Panc1 (cell line): ENCODE data around the gene ZHX3. TPM values are rescaled to one million over a fixed set of nuclear protein-coding genes. Genes with fewer than 3 reads are reported as not detected.

ENCODE experiments used
- ATAC-seq: fragments of 200-7000 bp; cut with Tn5 transposase; 2 replicates; pipeline ENCODE4 v1.9.1; 2020; ENCODE audit warnings: mild to moderate bottlenecking, moderate library complexity
- BruUV-seq: library from RNA; stranded (reverse); fragments of 400-500 nt; replicated peaks from 2 replicates; lab custom pipeline; 2021; lab: Mats Ljungman, UMichigan
- CTCF ChIA-PET: fragments of 300-600 bp; sonication (Branson Sonifier 250); formaldehyde crosslinking; loops from one replicate; lab custom pipeline; 2022; ENCODE audit warnings: antibody characterized with exemption; lab: Charles Lee
- POLR2A ChIA-PET: fragments of 300-600 bp; sonication (Branson Sonifier 250); formaldehyde crosslinking; loops from one replicate; lab custom pipeline; 2022; ENCODE audit warnings: antibody characterized with exemption; lab: Charles Lee
- DNase-seq: peaks from one replicate; pipeline ENCODE4 v3.0.0-alpha.2; 2010; ENCODE audit warnings: low read depth, low spot score
- H3K27ac ChIP-seq: 2 replicates; pipeline ENCODE4 v1.5.1; 2011; ENCODE audit warnings: mild to moderate bottlenecking, low read length, inconsistent platforms
- H3K27me3 ChIP-seq: fragments of 200-500 bp; sonication (Bioruptor generic); 2 replicates; pipeline ENCODE4 v1.6.0; 2014; ENCODE audit warnings: low read length, inconsistent platforms; ENCODE audit not compliant: control insufficient read depth, insufficient read depth
- H3K36me3 ChIP-seq: fragments of 200-500 bp; sonication (Bioruptor generic); 2 replicates; pipeline ENCODE4 v1.5.1; 2014; ENCODE audit warnings: inconsistent platforms, mild to moderate bottlenecking, low read length, moderate library complexity; ENCODE audit not compliant: control insufficient read depth, insufficient read depth
- H3K4me1 ChIP-seq: 2 replicates; pipeline ENCODE4 v1.5.1; 2011; ENCODE audit warnings: inconsistent platforms, mild to moderate bottlenecking, low read length, moderate library complexity; ENCODE audit not compliant: control insufficient read depth, insufficient read depth
- H3K4me3 ChIP-seq, 2 experiments: 2 replicates each; pipeline ENCODE4 v1.5.1; 2011 to 2012; ENCODE audit warnings: low read depth in 2 of 2, low read length in 2 of 2, mild to moderate bottlenecking in 2 of 2, inconsistent platforms in 1 of 2, moderate library complexity in 1 of 2
- H3K9me3 ChIP-seq: fragments of 200-500 bp; sonication (Bioruptor generic); 2 replicates; pipeline ENCODE4 v1.5.1; 2014; ENCODE audit warnings: low read depth, mild to moderate bottlenecking, inconsistent platforms, low read length, moderate library complexity; ENCODE audit not compliant: control insufficient read depth, insufficient read depth
- CTCF ChIP-seq: fragments of 450-650 bp; IDR thresholded peaks from 2 replicates; pipeline ENCODE4 v1.5.1; 2017; ENCODE audit warnings: mild to moderate bottlenecking
- POLR2AphosphoS5 ChIP-seq: IDR thresholded peaks from 2 replicates; pipeline ENCODE4 v1.6.1; 2012; ENCODE audit warnings: mild to moderate bottlenecking, low read depth, low read length, moderate library complexity
- SIN3A ChIP-seq: IDR thresholded peaks from 2 replicates; pipeline ENCODE4 v1.6.1; 2012; ENCODE audit warnings: low read depth, mild to moderate bottlenecking, low read length, moderate library complexity, borderline replicate concordance; ENCODE audit not compliant: insufficient read depth
- in situ Hi-C: cut with HindIII; loops from 2 replicates; pipeline ENCODE4 v1.10.0; 2016; ENCODE audit warnings: low sequenced_read_pairs, low pct_unique_long_range_greater_than_20kb
- intact Hi-C: fragments of 100-400 bp; cut with micrococcal nuclease; formaldehyde crosslinking; loops from one replicate; pipeline ENCODE4 v1.10.0; 2022; ENCODE audit not compliant: unreplicated experiment
- total RNA-seq: library from RNA; stranded (reverse); gene quantifications from one replicate; pipeline ENCODE4 v1.2.1, GENCODE V29; 2021; ENCODE audit not compliant: unreplicated experiment
- TF ChIP-seq, protein P1 (sequence below), 2 experiments: IDR thresholded peaks; 2 replicates each; pipeline ENCODE4 v1.6.1; 2011 to 2012; ENCODE audit warnings: low read depth in 2 of 2, control low read depth in 1 of 2, low read length in 1 of 2, mild to moderate bottlenecking in 1 of 2, moderate library complexity in 1 of 2; ENCODE audit not compliant: insufficient read depth in 1 of 2

Gene ZHX3
- total RNA-seq, 1 experiment from 2014 or later, result 19.8 TPM

DNA sequence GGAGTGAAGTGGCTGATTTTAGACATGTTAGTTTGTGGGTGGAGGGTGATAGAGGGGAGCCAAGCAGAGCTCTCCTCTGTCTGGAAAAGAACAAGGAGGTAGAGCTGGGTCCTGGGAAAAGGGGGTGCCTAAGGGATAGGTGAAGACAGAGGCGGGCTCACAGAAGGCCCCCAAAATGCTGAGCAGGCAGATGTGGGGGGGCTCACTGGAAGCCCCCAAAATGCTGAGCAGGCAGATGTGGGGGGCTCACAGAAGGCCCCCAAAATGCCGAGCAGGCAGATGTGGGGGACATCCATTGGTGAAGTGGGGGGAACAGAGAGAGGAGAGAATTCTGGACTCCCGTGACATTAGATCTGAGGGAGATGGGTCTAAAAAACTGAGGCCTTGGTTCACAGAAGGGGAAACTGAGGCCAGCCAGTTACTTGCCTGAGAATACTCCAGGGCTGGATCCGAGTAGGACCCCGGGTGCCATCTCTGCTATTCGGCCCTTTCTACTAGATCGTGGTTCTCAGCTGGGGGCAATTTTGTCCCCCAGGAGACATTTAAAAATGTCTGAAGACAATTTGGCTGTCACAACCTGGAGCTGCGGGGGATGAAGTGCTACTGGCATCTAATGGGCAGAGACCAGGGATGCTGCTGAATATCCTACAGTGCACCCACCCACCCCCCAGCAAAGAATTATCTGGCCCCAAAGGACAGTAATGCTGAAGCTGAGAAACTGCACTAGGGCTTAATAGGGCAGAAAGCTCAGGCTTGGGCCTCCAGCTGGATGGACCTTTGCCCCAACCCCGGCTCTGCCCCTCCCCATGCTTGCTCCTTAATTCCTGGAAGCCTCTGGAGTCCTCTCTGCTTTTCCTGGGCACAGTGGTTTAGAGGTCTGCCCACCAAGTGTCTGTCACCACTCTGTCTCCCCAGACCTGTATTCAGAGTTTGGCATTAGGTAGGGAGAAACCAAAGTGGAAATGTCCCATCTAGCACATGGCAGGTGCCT is 25.2 kb upstream of the ZHX3 start:
- H3K36me3 ChIP-seq, result no peaks in the 10 kb centered on the region
- peaks cover 3% of the 10 kb centered on the region; the same call in 1 of the 2 replicates for H3K4me1 ChIP-seq
- TF ChIP-seq CTCF, result no peak
- TF ChIP-seq POLR2AphosphoS5, result no peak
- TF ChIP-seq, protein P1, sequence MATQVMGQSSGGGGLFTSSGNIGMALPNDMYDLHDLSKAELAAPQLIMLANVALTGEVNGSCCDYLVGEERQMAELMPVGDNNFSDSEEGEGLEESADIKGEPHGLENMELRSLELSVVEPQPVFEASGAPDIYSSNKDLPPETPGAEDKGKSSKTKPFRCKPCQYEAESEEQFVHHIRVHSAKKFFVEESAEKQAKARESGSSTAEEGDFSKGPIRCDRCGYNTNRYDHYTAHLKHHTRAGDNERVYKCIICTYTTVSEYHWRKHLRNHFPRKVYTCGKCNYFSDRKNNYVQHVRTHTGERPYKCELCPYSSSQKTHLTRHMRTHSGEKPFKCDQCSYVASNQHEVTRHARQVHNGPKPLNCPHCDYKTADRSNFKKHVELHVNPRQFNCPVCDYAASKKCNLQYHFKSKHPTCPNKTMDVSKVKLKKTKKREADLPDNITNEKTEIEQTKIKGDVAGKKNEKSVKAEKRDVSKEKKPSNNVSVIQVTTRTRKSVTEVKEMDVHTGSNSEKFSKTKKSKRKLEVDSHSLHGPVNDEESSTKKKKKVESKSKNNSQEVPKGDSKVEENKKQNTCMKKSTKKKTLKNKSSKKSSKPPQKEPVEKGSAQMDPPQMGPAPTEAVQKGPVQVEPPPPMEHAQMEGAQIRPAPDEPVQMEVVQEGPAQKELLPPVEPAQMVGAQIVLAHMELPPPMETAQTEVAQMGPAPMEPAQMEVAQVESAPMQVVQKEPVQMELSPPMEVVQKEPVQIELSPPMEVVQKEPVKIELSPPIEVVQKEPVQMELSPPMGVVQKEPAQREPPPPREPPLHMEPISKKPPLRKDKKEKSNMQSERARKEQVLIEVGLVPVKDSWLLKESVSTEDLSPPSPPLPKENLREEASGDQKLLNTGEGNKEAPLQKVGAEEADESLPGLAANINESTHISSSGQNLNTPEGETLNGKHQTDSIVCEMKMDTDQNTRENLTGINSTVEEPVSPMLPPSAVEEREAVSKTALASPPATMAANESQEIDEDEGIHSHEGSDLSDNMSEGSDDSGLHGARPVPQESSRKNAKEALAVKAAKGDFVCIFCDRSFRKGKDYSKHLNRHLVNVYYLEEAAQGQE (IDR thresholded peaks at IDR 0.05; ENCODE audit: insufficient read depth in 1 of 2, low read depth in 2 of 2, low read length in 1 of 2), result no peak
- H3K4me3 ChIP-seq, result no peak overlapping the region
- H3K27ac ChIP-seq, result no peak overlapping the region
- intact Hi-C loops (no loop called here), in situ Hi-C loops (no loop called here)
- H3K27me3 ChIP-seq, result no peaks in the 10 kb centered on the region
- H3K9me3 ChIP-seq, result no peaks in the 10 kb centered on the region
- BruUV-seq, result TSS peak; percentile 81
- CTCF ChIA-PET, result interaction anchor here (0.6 to 3.5 kb wide), 2 partner anchors 170 to 334 kb away, joined by 6 to 24 read pairs; no protein-coding TSS in a partner anchor
- POLR2A ChIA-PET, result no interaction called here
- ATAC-seq, result no peak
- no peak for DNase-seq

DNA sequence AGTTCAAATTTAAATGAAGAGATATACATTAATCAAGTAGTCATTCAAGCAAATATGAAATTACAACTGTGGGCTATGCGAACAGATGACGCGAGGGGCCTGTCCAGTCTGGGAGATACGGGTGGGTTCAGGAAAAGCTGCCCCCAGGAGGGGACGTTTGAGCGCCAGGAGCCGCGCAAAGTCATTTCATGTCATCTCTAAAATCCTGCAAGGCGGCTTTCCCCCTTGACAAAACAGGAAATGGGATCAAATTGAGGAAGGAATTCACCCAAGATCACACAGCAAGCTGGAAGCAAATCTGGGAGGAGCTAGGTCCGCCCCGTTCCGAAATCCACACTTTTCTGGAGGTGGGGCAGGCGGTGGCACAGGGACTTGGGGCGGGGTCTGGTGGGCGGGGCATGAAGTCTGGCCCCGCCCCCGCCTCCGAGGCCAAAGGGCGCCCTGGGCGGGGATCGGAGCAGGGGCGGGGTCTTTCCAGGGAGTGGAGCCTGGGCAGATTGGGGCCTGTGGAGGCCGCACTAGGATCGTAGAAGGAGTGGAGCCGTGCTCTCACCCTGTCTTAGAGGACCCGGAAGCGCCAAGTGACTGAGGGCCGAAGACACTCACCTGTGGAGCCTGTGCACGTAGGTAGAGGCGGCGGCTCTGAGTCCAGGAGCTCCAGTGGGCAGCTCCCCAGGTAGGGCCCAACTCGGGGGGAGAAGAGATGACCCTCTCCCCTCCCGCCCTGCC is 23.0 kb upstream of the ZHX3 start, which contains the start of gene LPIN3:
Gene LPIN3 (plus strand): TSS at position 495 of the 729 bp plus-strand sequence. CDS start 4,983 bp downstream, outside the sequence.
- ChIA-PET CTCF (interaction anchor here (0.6 to 3.5 kb wide), 9 partner anchors 17 to 206 kb away, joined by 3 to 40 read pairs (median 5); no protein-coding TSS in a partner anchor), POLR2A (interaction anchor here (0.6 kb wide), 1 partner anchor 202 kb away, joined by 6 read pairs; no protein-coding TSS in a partner anchor)
- no peaks in the 10 kb centered on the region for H3K9me3 ChIP-seq
- no peak for DNase-seq
- no TSS peak for BruUV-seq
- no peaks in the 10 kb centered on the region for H3K36me3 ChIP-seq
- peak within 1 kb of the TSS; percentile 52 to 86 for H3K4me3 ChIP-seq
- ATAC-seq, result peak; percentile 92
- no peaks in the 10 kb centered on the region for H3K27me3 ChIP-seq
- TF ChIP-seq, protein P1 (IDR thresholded peaks at IDR 0.05; ENCODE audit: insufficient read depth in 1 of 2, low read depth in 2 of 2, low read length in 1 of 2), result no peak
- TF ChIP-seq SIN3A, result no peak
- TF ChIP-seq POLR2AphosphoS5, result peak; percentile 62
- no peak; the same call in none of the 2 replicates for TF ChIP-seq CTCF
- in situ Hi-C loops (no loop called here), intact Hi-C loops (loop anchor here (2.0 kb wide), 1 partner anchor 206 kb away; no protein-coding TSS in a partner anchor)
- H3K4me1 ChIP-seq, result peaks cover 3% of the 10 kb centered on the region; the same call in 1 of the 2 replicates
- peak within 1 kb of the TSS; percentile 82 for H3K27ac ChIP-seq
